ENCODE results near the gene IQGAP2.

The IQGAP2 gene

DNA sequence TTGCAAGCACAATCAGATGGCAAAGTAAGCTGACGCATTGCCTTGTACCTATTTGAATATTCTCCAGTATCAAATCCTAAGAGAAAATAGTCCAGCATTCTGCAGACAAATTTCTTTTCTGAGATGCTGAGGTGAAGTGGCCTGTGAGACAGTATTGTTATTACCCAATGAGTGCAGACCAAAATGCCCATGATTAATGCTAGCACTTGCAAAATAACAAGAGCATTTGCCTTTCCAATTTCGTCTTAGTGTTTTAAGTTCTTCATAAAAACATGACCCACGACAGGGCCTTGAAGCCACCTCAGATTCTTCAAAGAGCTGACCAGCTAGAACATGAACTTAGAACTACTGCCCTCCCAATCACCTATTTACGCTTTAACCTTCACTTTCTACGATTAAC, 2.6 kb upstream of the IQGAP2 start:
- no peak for TF ChIP-seq TCF12 (IDR thresholded peaks at IDR 0.05; ENCODE audit: low read depth)
- TF ChIP-seq YY1 (IDR thresholded peaks at IDR 0.05; ENCODE audit: low read depth), result no peak
- TF ChIP-seq, protein P1, sequence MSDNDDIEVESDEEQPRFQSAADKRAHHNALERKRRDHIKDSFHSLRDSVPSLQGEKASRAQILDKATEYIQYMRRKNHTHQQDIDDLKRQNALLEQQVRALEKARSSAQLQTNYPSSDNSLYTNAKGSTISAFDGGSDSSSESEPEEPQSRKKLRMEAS (IDR thresholded peaks at IDR 0.05), result no peak

DNA sequence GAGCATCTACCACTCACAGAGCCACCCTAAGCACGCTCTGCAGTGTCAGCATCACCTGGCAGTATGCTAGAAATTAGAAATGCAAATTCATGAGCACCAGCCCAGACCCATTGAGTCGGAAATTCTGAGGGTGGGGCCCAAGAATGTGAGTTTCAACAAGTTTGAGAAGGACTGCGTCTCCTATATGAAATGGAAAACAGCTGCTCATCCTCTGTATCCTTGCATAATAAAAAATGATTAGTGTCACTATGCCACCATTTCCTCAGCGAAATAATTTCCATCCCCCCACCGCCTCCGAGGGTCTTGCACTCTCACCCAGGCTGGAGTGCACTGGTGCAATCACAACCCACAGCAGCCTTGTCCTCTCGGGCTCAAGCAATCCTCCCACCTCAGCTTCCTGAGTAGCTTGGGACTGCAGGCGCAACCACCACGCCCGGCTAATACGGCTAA, 1.3 kb upstream of the IQGAP2 start:
- TF ChIP-seq ZBTB7A (IDR thresholded peaks at IDR 0.05; ENCODE audit: low read depth) (no peak), EP300 (IDR thresholded peaks at IDR 0.05; ENCODE audit: borderline replicate concordance) (no peak), EGR1 (IDR thresholded peaks at IDR 0.05) (no peak), NFIC (IDR thresholded peaks at IDR 0.05) (no peak), TCF12 (IDR thresholded peaks at IDR 0.05; ENCODE audit: low read depth) (no peak), TEAD4 (IDR thresholded peaks at IDR 0.05) (no peak), CEBPB (IDR thresholded peaks at IDR 0.05) (no peak), YY1 (IDR thresholded peaks at IDR 0.05; ENCODE audit: low read depth) (no peak), FOXM1 (IDR thresholded peaks at IDR 0.05; ENCODE audit: borderline replicate concordance, low read depth) (no peak), CREB1 (IDR thresholded peaks at IDR 0.05; ENCODE audit: low read depth) (no peak), TAF1 (IDR thresholded peaks at IDR 0.05; ENCODE audit: low read depth) (no peak), RAD21 (IDR thresholded peaks at IDR 0.05; ENCODE audit: low read depth) (no peak)
- TF ChIP-seq, protein P2, sequence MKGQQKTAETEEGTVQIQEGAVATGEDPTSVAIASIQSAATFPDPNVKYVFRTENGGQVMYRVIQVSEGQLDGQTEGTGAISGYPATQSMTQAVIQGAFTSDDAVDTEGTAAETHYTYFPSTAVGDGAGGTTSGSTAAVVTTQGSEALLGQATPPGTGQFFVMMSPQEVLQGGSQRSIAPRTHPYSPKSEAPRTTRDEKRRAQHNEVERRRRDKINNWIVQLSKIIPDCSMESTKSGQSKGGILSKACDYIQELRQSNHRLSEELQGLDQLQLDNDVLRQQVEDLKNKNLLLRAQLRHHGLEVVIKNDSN (IDR thresholded peaks at IDR 0.05), result no peak
- TF ChIP-seq, protein P1 (IDR thresholded peaks at IDR 0.05), result no peak
- TF ChIP-seq, protein P3, sequence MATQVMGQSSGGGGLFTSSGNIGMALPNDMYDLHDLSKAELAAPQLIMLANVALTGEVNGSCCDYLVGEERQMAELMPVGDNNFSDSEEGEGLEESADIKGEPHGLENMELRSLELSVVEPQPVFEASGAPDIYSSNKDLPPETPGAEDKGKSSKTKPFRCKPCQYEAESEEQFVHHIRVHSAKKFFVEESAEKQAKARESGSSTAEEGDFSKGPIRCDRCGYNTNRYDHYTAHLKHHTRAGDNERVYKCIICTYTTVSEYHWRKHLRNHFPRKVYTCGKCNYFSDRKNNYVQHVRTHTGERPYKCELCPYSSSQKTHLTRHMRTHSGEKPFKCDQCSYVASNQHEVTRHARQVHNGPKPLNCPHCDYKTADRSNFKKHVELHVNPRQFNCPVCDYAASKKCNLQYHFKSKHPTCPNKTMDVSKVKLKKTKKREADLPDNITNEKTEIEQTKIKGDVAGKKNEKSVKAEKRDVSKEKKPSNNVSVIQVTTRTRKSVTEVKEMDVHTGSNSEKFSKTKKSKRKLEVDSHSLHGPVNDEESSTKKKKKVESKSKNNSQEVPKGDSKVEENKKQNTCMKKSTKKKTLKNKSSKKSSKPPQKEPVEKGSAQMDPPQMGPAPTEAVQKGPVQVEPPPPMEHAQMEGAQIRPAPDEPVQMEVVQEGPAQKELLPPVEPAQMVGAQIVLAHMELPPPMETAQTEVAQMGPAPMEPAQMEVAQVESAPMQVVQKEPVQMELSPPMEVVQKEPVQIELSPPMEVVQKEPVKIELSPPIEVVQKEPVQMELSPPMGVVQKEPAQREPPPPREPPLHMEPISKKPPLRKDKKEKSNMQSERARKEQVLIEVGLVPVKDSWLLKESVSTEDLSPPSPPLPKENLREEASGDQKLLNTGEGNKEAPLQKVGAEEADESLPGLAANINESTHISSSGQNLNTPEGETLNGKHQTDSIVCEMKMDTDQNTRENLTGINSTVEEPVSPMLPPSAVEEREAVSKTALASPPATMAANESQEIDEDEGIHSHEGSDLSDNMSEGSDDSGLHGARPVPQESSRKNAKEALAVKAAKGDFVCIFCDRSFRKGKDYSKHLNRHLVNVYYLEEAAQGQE (IDR thresholded peaks at IDR 0.05; ENCODE audit: low read depth), result no peak

DNA sequence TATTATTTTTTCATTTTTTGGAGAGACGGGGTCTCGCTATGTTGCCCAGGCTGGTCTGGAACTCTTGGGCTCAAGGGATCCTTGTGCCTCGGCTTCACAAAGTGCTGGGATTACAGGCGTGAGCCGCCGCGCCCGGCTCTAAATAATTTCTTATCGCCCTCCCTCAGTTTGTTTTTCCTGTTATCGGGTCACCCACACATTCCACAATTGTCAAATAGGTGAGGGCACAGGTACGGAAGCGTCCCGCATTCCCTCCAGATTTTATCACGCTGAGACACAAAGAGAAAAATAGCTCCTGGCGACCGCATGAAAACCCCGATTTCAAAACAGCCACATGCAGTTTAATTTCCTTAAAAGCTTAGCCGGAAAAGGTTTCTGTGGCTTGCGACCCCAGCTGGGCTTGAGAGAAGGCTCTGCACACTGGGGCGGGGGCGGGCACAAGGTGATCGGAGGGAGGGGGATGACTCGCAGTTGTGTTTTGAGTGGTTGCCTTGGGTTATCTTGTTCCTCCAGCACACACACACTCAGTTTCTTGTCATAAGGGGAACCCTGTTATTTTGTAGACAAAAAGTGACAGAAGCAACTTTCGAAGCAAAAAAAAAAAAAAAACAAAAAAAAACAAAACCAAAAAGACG, 717 bp upstream of the IQGAP2 start:
- TF ChIP-seq TCF12 (IDR thresholded peaks at IDR 0.05; ENCODE audit: low read depth) (no peak), FOXM1 (IDR thresholded peaks at IDR 0.05; ENCODE audit: borderline replicate concordance, low read depth) (no peak), EGR1 (IDR thresholded peaks at IDR 0.05) (no peak), TAF1 (IDR thresholded peaks at IDR 0.05; ENCODE audit: low read depth) (no peak)

DNA sequence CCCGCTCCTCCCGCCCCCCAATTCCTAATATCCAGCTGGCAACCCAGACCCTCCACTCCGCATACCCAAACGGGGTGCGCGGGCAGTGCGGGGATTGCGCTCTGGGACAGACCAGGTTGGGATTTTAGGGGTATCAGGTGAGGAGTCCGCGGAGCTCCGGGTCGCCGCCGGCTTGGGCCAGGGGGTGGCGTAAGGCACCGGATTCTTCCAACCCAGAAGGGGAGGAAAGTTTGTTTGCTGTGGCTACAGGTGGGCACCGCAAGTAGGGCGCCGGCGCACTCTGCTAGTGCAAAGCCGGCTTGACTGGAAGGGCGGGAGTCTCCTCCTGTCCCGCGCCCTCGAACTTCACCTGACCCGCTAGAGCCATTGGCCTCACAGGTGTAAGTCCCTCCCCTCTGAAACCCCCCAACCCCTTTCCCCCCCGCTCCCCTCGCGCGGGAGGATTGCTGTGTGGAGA, 709 bp downstream of the IQGAP2 start:
- TF ChIP-seq YY1 (IDR thresholded peaks at IDR 0.05; ENCODE audit: low read depth) (no peak), RAD21 (IDR thresholded peaks at IDR 0.05; ENCODE audit: low read depth) (no peak), EGR1 (IDR thresholded peaks at IDR 0.05) (no peak), ZBTB7A (IDR thresholded peaks at IDR 0.05; ENCODE audit: low read depth) (no peak), TEAD4 (IDR thresholded peaks at IDR 0.05) (no peak), EP300 (IDR thresholded peaks at IDR 0.05; ENCODE audit: borderline replicate concordance) (no peak), FOXM1 (IDR thresholded peaks at IDR 0.05; ENCODE audit: borderline replicate concordance, low read depth) (no peak), TCF12 (IDR thresholded peaks at IDR 0.05; ENCODE audit: low read depth) (no peak), NFIC (IDR thresholded peaks at IDR 0.05) (no peak)
- TF ChIP-seq, protein P1 (IDR thresholded peaks at IDR 0.05), result no peak
- TF ChIP-seq, protein P3 (IDR thresholded peaks at IDR 0.05; ENCODE audit: low read depth), result no peak
- TF ChIP-seq, protein P2 (IDR thresholded peaks at IDR 0.05), result no peak

DNA sequence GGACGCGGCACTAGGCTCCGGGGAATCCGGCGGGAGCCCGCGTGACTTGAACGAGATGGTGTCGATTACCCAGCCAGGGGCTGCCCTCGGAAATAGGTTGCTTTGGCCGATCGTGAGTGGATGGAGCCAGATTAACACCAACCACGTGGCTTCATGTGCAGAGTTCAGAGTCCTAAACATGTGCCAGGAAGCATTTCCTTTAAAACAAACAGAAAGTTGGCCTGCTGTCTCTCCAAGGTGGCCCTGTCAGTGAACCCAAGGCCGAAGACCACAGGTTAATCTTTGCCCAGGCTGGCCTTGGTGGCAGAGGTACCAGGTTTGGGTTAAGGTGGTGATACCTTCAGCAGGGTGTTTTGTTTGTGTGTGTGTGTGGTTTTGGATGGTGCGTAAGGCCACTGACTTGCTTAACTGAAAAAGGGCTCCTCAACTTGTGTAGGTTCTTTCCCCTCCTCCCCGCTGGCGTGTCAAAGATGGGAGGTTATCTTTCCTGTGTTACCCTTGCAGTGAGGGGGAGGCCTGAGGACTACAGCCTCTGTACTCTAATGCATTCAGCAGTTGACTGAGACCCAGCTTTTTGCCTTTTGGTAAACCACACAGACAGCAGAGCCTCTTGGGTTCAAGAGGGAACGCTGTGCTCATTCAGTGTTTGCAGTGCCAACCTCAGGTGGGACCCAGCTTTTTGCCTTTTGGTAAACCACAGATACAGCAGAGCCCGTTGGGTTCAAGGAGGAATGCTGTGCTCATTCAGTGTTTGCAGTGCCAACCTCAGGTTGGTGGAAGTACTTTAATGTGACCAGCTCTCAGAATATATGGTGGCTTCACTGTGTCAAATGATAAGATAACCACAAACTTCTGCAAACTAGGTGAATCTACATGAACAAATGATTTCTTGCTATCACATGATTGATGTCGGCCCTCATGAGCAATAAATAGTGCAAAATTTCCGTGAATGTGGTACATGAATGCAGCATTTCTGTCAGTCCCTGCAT, 1.4 kb downstream of the IQGAP2 start:
- TF ChIP-seq ZBTB7A (IDR thresholded peaks at IDR 0.05; ENCODE audit: low read depth) (no peak), EP300 (IDR thresholded peaks at IDR 0.05; ENCODE audit: borderline replicate concordance) (no peak), TEAD4 (IDR thresholded peaks at IDR 0.05) (no peak), RAD21 (IDR thresholded peaks at IDR 0.05; ENCODE audit: low read depth) (no peak), NFIC (IDR thresholded peaks at IDR 0.05) (no peak)
- TF ChIP-seq, protein P2 (IDR thresholded peaks at IDR 0.05), result no peak
- TF ChIP-seq, protein P3 (IDR thresholded peaks at IDR 0.05; ENCODE audit: low read depth), result no peak
- TF ChIP-seq, protein P1 (IDR thresholded peaks at IDR 0.05), result no peak
